K562 (cell line): ENCODE results near the gene GPC3.

Source experiments
- BRF2 ChIP-seq: IDR thresholded peaks from 3 replicates; pipeline ENCODE4 v1.6.1; 2011; ENCODE audit warnings: borderline replicate concordance, mild to moderate bottlenecking; ENCODE audit not compliant: insufficient read length, insufficient read depth
- CEBPZ ChIP-seq: fragments of 150-350 bp; IDR thresholded peaks from 2 replicates; pipeline ENCODE4 v1.6.1; 2014; ENCODE audit warnings: low read depth, mild to moderate bottlenecking, low read length, borderline replicate concordance
- CTCF ChIP-seq, 3 experiments: IDR thresholded peaks in 2 of 3; conservative IDR thresholded peaks in 1 of 3; 2 replicates each; pipeline ENCODE4 v1.5.1; 2011 to 2012; ENCODE audit warnings: low read length in 3 of 3, mild to moderate bottlenecking in 3 of 3, control low read depth in 2 of 3, improper control_type of control experiment in 1 of 3, inconsistent platforms in 1 of 3, low read depth in 1 of 3, mixed read lengths in 1 of 3, moderate library complexity in 1 of 3; ENCODE audit not compliant: insufficient read depth in 2 of 3
- HINFP ChIP-seq: fragments of 450-650 bp; conservative IDR thresholded peaks from 2 replicates; pipeline ENCODE4 v1.6.1; 2016; ENCODE audit warnings: missing genetic modification characterization, low read depth, mild to moderate bottlenecking, control low read depth, missing compliant biosample characterization
- HNRNPH1 ChIP-seq: fragments of 200-400 bp; formaldehyde crosslinking; optimal IDR thresholded peaks from 2 replicates; pipeline ENCODE3; 2017; ENCODE audit warnings: low read depth, mild to moderate bottlenecking, low read length, moderate library complexity
- MECOM ChIP-seq: fragments of 250-450 bp; sonication (Bioruptor Pico); IDR thresholded peaks from 2 replicates; pipeline ENCODE4 v1.8.0; 2022; ENCODE audit warnings: inconsistent platforms
- PHB2 ChIP-seq: fragments of 450-650 bp; IDR thresholded peaks from 2 replicates; pipeline ENCODE4 v1.6.1; 2017; ENCODE audit warnings: low read depth
- SNAPC5 ChIP-seq: fragments of 250-450 bp; sonication (Bioruptor Pico); IDR thresholded peaks from 2 replicates; pipeline ENCODE4 v1.8.0; 2021; ENCODE audit warnings: moderate library complexity, mild to moderate bottlenecking, inconsistent platforms
- SPI1 ChIP-seq: IDR thresholded peaks from 2 replicates; pipeline ENCODE4 v1.6.1; 2011; ENCODE audit warnings: low read depth, low read length, control low read depth, borderline replicate concordance
- TCF3 ChIP-seq: sonication (generic); formaldehyde crosslinking; IDR thresholded peaks from 2 replicates; pipeline ENCODE4 v1.4.0; 2020; ENCODE audit warnings: mild to moderate bottlenecking, missing genetic modification reagents
- TCF7L2 ChIP-seq: fragments of 150-350 bp; IDR thresholded peaks from 2 replicates; pipeline ENCODE4 v1.6.1; 2016; ENCODE audit warnings: low read depth, mild to moderate bottlenecking, low read length, moderate library complexity
- TSC22D4 ChIP-seq: fragments of 450-650 bp; IDR thresholded peaks from 2 replicates; pipeline ENCODE4 v1.6.1; 2016; ENCODE audit warnings: missing genetic modification characterization, missing biosample characterization, control low read depth

GRCh38 chrX:133555782-133556458, 429.5 kb downstream of the GPC3 start:
- TF ChIP-seq BRF2 (no peak), TCF7L2 (no peak), HINFP (tag) (no peak), MECOM (CRISPR knock-in tag) (no peak), CTCF (IDR thresholded peaks at IDR 0.05 in 2 of 3, conservative IDR thresholded peaks at IDR 0.05 in 1 of 3; ENCODE audit: insufficient read depth in 2 of 3, low read depth in 1 of 3, low read length in 3 of 3) (no peak), TSC22D4 (tag) (no peak), HNRNPH1 (no peak), PHB2 (no peak), TCF3 (CRISPR knock-in tag) (no peak), SPI1 (no peak), SNAPC5 (no peak), CEBPZ (no peak)
